H1 (cell line): ENCODE results near the gene RMND5B. TPM values are rescaled to one million over a fixed set of nuclear protein-coding genes. Genes with fewer than 3 reads are reported as not detected.

ENCODE experiments used
- ATF2 ChIP-seq: IDR thresholded peaks from 2 replicates; pipeline ENCODE4 v1.6.1; 2012; ENCODE audit warnings: low read length, inconsistent platforms
- BCL11A ChIP-seq, 2 experiments: IDR thresholded peaks; one replicate each; pipeline ENCODE4 v1.6.1; 2011; ENCODE audit warnings: low read depth in 2 of 2, low read length in 2 of 2, mild to moderate bottlenecking in 2 of 2
- BRCA1 ChIP-seq: IDR thresholded peaks from 2 replicates; pipeline ENCODE4 v1.6.1; 2012; ENCODE audit warnings: low read depth, low read length, improper control_type of control experiment
- CEBPB ChIP-seq: IDR thresholded peaks from 2 replicates; pipeline ENCODE4 v1.6.1; 2012; ENCODE audit warnings: low read depth, low read length
- GABPA ChIP-seq: IDR thresholded peaks from 2 replicates; pipeline ENCODE4 v1.6.1; 2011; ENCODE audit warnings: mild to moderate bottlenecking, low read length, moderate library complexity, borderline replicate concordance; ENCODE audit not compliant: insufficient read depth
- GTF2F1 ChIP-seq: IDR thresholded peaks from 2 replicates; pipeline ENCODE4 v1.6.1; 2012; ENCODE audit warnings: low read depth, low read length, improper control_type of control experiment, borderline replicate concordance
- NANOG ChIP-seq: IDR thresholded peaks from 2 replicates; pipeline ENCODE4 v1.6.1; 2011; ENCODE audit warnings: low read length, low read depth, mild to moderate bottlenecking, inconsistent platforms; ENCODE audit not compliant: insufficient read depth, poor library complexity, severe bottlenecking
- PHF8 ChIP-seq: fragments of 200-600 bp; sonication (generic); conservative IDR thresholded peaks from 2 replicates; pipeline ENCODE4 v1.7.1; 2012; ENCODE audit warnings: low read depth, mild to moderate bottlenecking, inconsistent platforms, low read length, moderate library complexity
- POLR2AphosphoS5 ChIP-seq: IDR thresholded peaks from 2 replicates; pipeline ENCODE4 v1.6.1; 2011; ENCODE audit warnings: low read depth, low read length
- RBBP5 ChIP-seq: IDR thresholded peaks from 2 replicates; pipeline ENCODE4 v1.7.1; 2012; ENCODE audit warnings: low read depth, mild to moderate bottlenecking, inconsistent platforms, low read length, moderate library complexity, borderline replicate concordance
- RFX5 ChIP-seq: IDR thresholded peaks from 2 replicates; pipeline ENCODE4 v1.6.1; 2011; ENCODE audit warnings: low read depth, low read length, improper control_type of control experiment, borderline replicate concordance
- RNF2 ChIP-seq: fragments of 200-900, 300-1000 bp; sonication (generic); IDR thresholded peaks from 2 replicates; pipeline ENCODE4 v1.7.1; 2016; ENCODE audit warnings: borderline replicate concordance, low read depth, mild to moderate bottlenecking, antibody characterized with exemption, low read length; ENCODE audit not compliant: poor library complexity, severe bottlenecking; ENCODE audit errors: missing control alignments
- SIX5 ChIP-seq: IDR thresholded peaks from 2 replicates; pipeline ENCODE4 v1.6.1; 2011; ENCODE audit warnings: mild to moderate bottlenecking, low read depth, low read length
- SP2 ChIP-seq: IDR thresholded peaks from 2 replicates; pipeline ENCODE4 v1.6.1; 2012; ENCODE audit warnings: mild to moderate bottlenecking, low read length, inconsistent platforms
- SP4 ChIP-seq: IDR thresholded peaks from 2 replicates; pipeline ENCODE4 v1.6.1; 2012; ENCODE audit warnings: low read length, inconsistent platforms
- SRF ChIP-seq: IDR thresholded peaks from 2 replicates; pipeline ENCODE4 v1.6.1; 2011; ENCODE audit warnings: mild to moderate bottlenecking, low read depth, low read length, moderate library complexity
- TAF1 ChIP-seq: IDR thresholded peaks from 2 replicates; pipeline ENCODE4 v1.6.1; 2011; ENCODE audit warnings: mild to moderate bottlenecking, low read depth, low read length
- TEAD4 ChIP-seq: IDR thresholded peaks from 2 replicates; pipeline ENCODE4 v1.6.1; 2012; ENCODE audit warnings: low read depth, low read length, inconsistent platforms, mixed read lengths
- USF2 ChIP-seq: IDR thresholded peaks from 2 replicates; pipeline ENCODE4 v1.6.1; 2011; ENCODE audit warnings: low read length, improper control_type of control experiment
- YY1 ChIP-seq: IDR thresholded peaks from 2 replicates; pipeline ENCODE4 v1.6.1; 2011; ENCODE audit warnings: low read depth, mild to moderate bottlenecking, low read length
- ZNF274 ChIP-seq: IDR thresholded peaks from 2 replicates; pipeline ENCODE4 v1.7.0; 2012; ENCODE audit warnings: low read length, borderline replicate concordance; ENCODE audit errors: extremely low read depth
- polyA plus RNA-seq, 7 experiments: library from polyadenylated mRNA; depleted of rRNA in 3 of 7; stranded (reverse) in 5 of 7; unstranded in 2 of 7; fragments of >200 nt in 5 of 7; fragments of 200-250 nt in 2 of 7; gene quantifications; 1 replicate in 5 of 7; 2 replicates in 1 of 7; 4 replicates in 1 of 7; pipeline versions ENCODE4 v1.2.1 to v1.2.3, GENCODE V29; 2011 to 2013; ENCODE audit warnings: missing spikeins in 2 of 7, mixed read lengths in 2 of 7
- total RNA-seq: library from RNA; stranded (reverse); fragmentation: NEBNext Ultra II Directional; extraction: Animal tissue kit (Norgen Biotek cat#: 25700); gene quantifications from 2 replicates; pipeline ENCODE4 v1.2.1, GENCODE V29; 2021

RMND5B gene
- total and polyA plus RNA-seq, 2 of the 8 experiments (the other 6 are each of a cell fraction or from before 2014, with no cell fraction given) = 75.9 to 90.2 TPM

GRCh38 chr5:178130576-178131445, at the start of gene RMND5B (continued):
- no peak for TF ChIP-seq TEAD4
- peak; percentile 86 for TF ChIP-seq GABPA
- TF ChIP-seq SIX5 = no peak
- no peak for TF ChIP-seq BCL11A (IDR thresholded peaks at IDR 0.05; ENCODE audit: low read depth in 2 of 2, low read length in 2 of 2)
- TF ChIP-seq SP2 = no peak
- TF ChIP-seq BRCA1 = no peak
- no peak for TF ChIP-seq ZNF274
- no peak; the same call in 1 of the 2 replicates for TF ChIP-seq YY1
- TF ChIP-seq TAF1 = peak; percentile 91
- TF ChIP-seq NANOG = peak; percentile 13
- TF ChIP-seq PHF8 = peak; percentile 48
- TF ChIP-seq RBBP5 = no peak; the same call in 1 of the 2 replicates
- no peak for TF ChIP-seq SRF
- TF ChIP-seq SP4 = no peak
- TF ChIP-seq CEBPB = no peak
- no peak for TF ChIP-seq ATF2
- TF ChIP-seq RFX5 = no peak
- no peak for TF ChIP-seq USF2
- TF ChIP-seq POLR2AphosphoS5 = peak; percentile 41; the same call in 1 of the 2 replicates
- no peak for TF ChIP-seq RNF2
- no peak for TF ChIP-seq GTF2F1
